PC-3 (cell line): ENCODE measurements around the gene DNMBP.

Experiments
- CTCF ChIP-seq: fragments of 300-600 bp; sonication (generic); conservative IDR thresholded peaks from 2 replicates; pipeline ENCODE4 v1.5.1; 2017; ENCODE audit warnings: antibody characterized with exemption, low read depth, mild to moderate bottlenecking, low read length
- EZH2phosphoT487 ChIP-seq: fragments of 300-600 bp; sonication (generic); IDR thresholded peaks from 2 replicates; pipeline ENCODE4 v1.6.1; 2018; ENCODE audit warnings: mild to moderate bottlenecking, antibody characterized with exemption, low read length, borderline replicate concordance

GRCh38 chr10:99998889-99999288 is 10.9 kb downstream of the DNMBP start:
- TF ChIP-seq CTCF (no peak), EZH2phosphoT487 (no peak)
